HepG2 (cell line): ENCODE measurements around the gene RTF1. TPM values are rescaled to one million over a fixed set of nuclear protein-coding genes. Genes with fewer than 3 reads are reported as not detected.

ENCODE experiments used
- BHLHE40 ChIP-seq: IDR thresholded peaks from 2 replicates; pipeline ENCODE4 v1.6.1; 2011; ENCODE audit warnings: low read length, improper control_type of control experiment
- JARID2 ChIP-seq: sonication (generic); formaldehyde crosslinking; IDR thresholded peaks from 2 replicates; pipeline ENCODE4 v1.8.1; 2023; ENCODE audit warnings: missing genetic modification reagents, inconsistent platforms; ENCODE audit not compliant: insufficient replicate concordance
- MEIS2 ChIP-seq: sonication (generic); formaldehyde crosslinking; IDR thresholded peaks from 2 replicates; pipeline ENCODE4 v1.9.0; 2021; ENCODE audit warnings: mild to moderate bottlenecking, missing genetic modification reagents
- MIER3 ChIP-seq: IDR thresholded peaks from 2 replicates; pipeline ENCODE4 v1.6.1; 2016; ENCODE audit warnings: missing compliant biosample characterization, borderline replicate concordance
- MYC ChIP-seq: sonication (generic); formaldehyde crosslinking; IDR thresholded peaks from 2 replicates; pipeline ENCODE4 v1.9.0; 2021; ENCODE audit warnings: missing genetic modification reagents, borderline replicate concordance
- PHF8 ChIP-seq: sonication (generic); formaldehyde crosslinking; IDR thresholded peaks from 2 replicates; pipeline ENCODE4 v1.5.0; 2020; ENCODE audit warnings: missing genetic modification reagents
- POLR2G ChIP-seq: fragments of 200-400 bp; formaldehyde crosslinking; IDR thresholded peaks from 2 replicates; pipeline ENCODE4 v1.6.1; 2018; ENCODE audit warnings: mild to moderate bottlenecking, low read depth, low read length, moderate library complexity
- TAF1 ChIP-seq: sonication (generic); formaldehyde crosslinking; IDR thresholded peaks from 2 replicates; pipeline ENCODE4 v1.4.0; 2020; ENCODE audit warnings: missing genetic modification reagents
- ZNF234 ChIP-seq: sonication (generic); formaldehyde crosslinking; conservative IDR thresholded peaks from 2 replicates; pipeline ENCODE4 v1.5.1; 2020; ENCODE audit warnings: mild to moderate bottlenecking, missing genetic modification reagents
- ZNF24 ChIP-seq: fragments of 450-650 bp; IDR thresholded peaks from 2 replicates; pipeline ENCODE4 v1.6.1; 2017; ENCODE audit warnings: antibody characterized with exemption, mild to moderate bottlenecking
- ZNF256 ChIP-seq: sonication (generic); formaldehyde crosslinking; conservative IDR thresholded peaks from 2 replicates; pipeline ENCODE4 v1.4.0; 2020; ENCODE audit warnings: missing genetic modification reagents
- ZNF33B ChIP-seq: sonication (generic); formaldehyde crosslinking; IDR thresholded peaks from 2 replicates; pipeline ENCODE4 v1.5.1; 2020; ENCODE audit warnings: mild to moderate bottlenecking, missing genetic modification reagents
- ZNF709 ChIP-seq: sonication (generic); formaldehyde crosslinking; IDR thresholded peaks from 2 replicates; pipeline ENCODE4 v1.5.0; 2020; ENCODE audit warnings: mild to moderate bottlenecking, missing genetic modification reagents
- ZNF746 ChIP-seq: sonication (generic); formaldehyde crosslinking; IDR thresholded peaks from 2 replicates; pipeline ENCODE4 v1.8.0; 2022; ENCODE audit warnings: mild to moderate bottlenecking, missing genetic modification reagents
- ZNF776 ChIP-seq: sonication (generic); formaldehyde crosslinking; IDR thresholded peaks from 2 replicates; pipeline ENCODE4 v1.4.0; 2020; ENCODE audit warnings: mild to moderate bottlenecking, missing genetic modification reagents
- polyA plus RNA-seq, 8 experiments: library from polyadenylated mRNA; depleted of rRNA in 3 of 8; stranded (reverse) in 7 of 8; unstranded in 1 of 8; fragments of >200 nt; fragmentation: Illumina TruSeq in 4 of 8; extraction: Trizol in 4 of 8; gene quantifications; 2 replicates each; pipeline versions ENCODE4 v1.2.1 to v1.2.3, GENCODE V29; 2011 to 2016; ENCODE audit warnings: low read depth in 4 of 8, missing spikeins in 1 of 8, mixed read lengths in 1 of 8; ENCODE audit not compliant: insufficient read depth in 1 of 8
- total RNA-seq, 5 experiments: library from RNA; depleted of rRNA; stranded (reverse); fragments of >200 nt; fragmentation: Illumina TruSeq; extraction: Trizol; gene quantifications; 2 replicates each; pipeline ENCODE4 v1.2.3, GENCODE V29; 2016; ENCODE audit warnings: low read depth in 1 of 5
- TF ChIP-seq, protein P1 (sequence below), 2 experiments: sonication (generic) in 1 of 2; formaldehyde crosslinking in 1 of 2; IDR thresholded peaks; 2 replicates each; pipeline versions ENCODE4 v1.5.1 to v1.6.1; 2011 to 2020; ENCODE audit warnings: borderline replicate concordance in 1 of 2, low read depth in 1 of 2, low read length in 1 of 2, mild to moderate bottlenecking in 1 of 2, missing genetic modification reagents in 1 of 2, moderate library complexity in 1 of 2
- TF ChIP-seq, protein P2 (sequence below), 2 experiments: sonication (generic) in 1 of 2; formaldehyde crosslinking in 1 of 2; IDR thresholded peaks; 2 replicates each; pipeline versions ENCODE4 v1.4.0 to v1.6.1; 2018 to 2020; ENCODE audit warnings: missing genetic modification reagents in 2 of 2, borderline replicate concordance in 1 of 2, low read depth in 1 of 2, mild to moderate bottlenecking in 1 of 2, missing biosample characterization in 1 of 2
- TF ChIP-seq, protein P3 (sequence below): sonication (generic); formaldehyde crosslinking; IDR thresholded peaks from 2 replicates; pipeline ENCODE4 v1.8.0; 2023; ENCODE audit warnings: mild to moderate bottlenecking, missing genetic modification reagents
- TF ChIP-seq, protein P4 (sequence below): sonication (generic); formaldehyde crosslinking; conservative IDR thresholded peaks from 2 replicates; pipeline ENCODE4 v1.5.0; 2020; ENCODE audit warnings: missing genetic modification reagents
- TF ChIP-seq, protein P5 (sequence below): sonication (generic); formaldehyde crosslinking; IDR thresholded peaks from 2 replicates; pipeline ENCODE4 v1.5.0; 2020; ENCODE audit warnings: missing genetic modification reagents, mild to moderate bottlenecking, borderline replicate concordance

The RTF1 gene
- total and polyA plus RNA-seq, 2 of the 13 experiments (the other 11 are each of a cell fraction or from before 2014, with no cell fraction given): 13.9 to 17.9 TPM

DNA sequence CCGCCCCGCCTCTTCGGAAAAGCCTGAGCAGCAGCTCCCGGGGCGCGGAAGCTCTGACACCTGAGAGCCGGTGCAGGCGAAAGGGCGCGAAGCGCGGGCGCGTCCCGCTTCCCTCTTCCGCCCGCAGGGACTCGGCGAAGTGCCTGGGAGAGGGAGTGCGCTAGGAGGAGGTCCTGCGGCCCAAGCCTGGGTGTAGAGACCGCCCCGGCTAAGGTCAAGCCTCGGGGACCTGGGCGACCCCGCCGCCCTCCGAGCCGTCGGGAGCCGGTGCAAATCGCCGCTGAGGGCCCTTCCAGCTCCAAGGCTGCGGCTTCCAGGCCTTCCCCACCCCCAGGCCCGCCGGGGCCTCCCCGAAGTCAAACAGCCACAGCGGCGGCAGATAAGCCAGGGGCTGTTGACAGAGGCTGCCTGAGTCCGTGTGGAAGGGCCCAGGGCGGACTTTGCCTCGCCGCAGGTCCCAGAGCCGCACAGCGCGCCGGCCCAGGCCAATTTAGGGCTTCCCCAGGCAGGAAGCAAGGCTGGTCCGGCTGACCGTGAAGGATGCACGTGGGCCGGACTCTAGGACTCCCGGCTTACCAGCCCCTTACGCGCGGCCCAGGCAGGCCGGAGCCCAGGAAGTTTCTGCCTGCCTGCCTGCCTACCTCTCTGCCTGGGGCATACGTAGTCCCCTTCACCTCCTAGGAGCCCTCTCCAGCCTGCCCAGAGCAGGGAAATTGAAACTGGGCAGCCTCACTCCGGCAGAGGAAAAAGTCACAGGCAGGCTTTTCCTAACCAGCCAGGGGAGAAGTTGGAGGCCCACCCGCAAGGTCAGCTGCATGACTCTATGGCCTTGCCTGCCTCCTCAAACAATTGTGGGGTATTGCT lies 79.1 kb downstream of the RTF1 start (continued):
- TF ChIP-seq, protein P1, sequence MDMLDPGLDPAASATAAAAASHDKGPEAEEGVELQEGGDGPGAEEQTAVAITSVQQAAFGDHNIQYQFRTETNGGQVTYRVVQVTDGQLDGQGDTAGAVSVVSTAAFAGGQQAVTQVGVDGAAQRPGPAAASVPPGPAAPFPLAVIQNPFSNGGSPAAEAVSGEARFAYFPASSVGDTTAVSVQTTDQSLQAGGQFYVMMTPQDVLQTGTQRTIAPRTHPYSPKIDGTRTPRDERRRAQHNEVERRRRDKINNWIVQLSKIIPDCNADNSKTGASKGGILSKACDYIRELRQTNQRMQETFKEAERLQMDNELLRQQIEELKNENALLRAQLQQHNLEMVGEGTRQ (IDR thresholded peaks at IDR 0.05; ENCODE audit: low read depth, low read length): no peak
- TF ChIP-seq, protein P1 (CRISPR knock-in tag; IDR thresholded peaks at IDR 0.05; ENCODE audit: borderline replicate concordance): peak; percentile 55; the same call in 1 of the 2 replicates
- no peak for TF ChIP-seq ZNF24
- peak; percentile 72; the same call in 1 of the 2 replicates for TF ChIP-seq TAF1
- TF ChIP-seq MIER3 (CRISPR knock-in tag): peak; percentile 79; the same call in 1 of the 2 replicates
- peak; percentile 78; the same call in 1 of the 2 replicates for TF ChIP-seq ZNF776 (CRISPR knock-in tag)
- TF ChIP-seq MEIS2: peak; percentile 25; the same call in 1 of the 2 replicates
- no peak for TF ChIP-seq ZNF256 (CRISPR knock-in tag)
- peak; percentile 91 for TF ChIP-seq ZNF746 (CRISPR knock-in tag)
- TF ChIP-seq, protein P2, sequence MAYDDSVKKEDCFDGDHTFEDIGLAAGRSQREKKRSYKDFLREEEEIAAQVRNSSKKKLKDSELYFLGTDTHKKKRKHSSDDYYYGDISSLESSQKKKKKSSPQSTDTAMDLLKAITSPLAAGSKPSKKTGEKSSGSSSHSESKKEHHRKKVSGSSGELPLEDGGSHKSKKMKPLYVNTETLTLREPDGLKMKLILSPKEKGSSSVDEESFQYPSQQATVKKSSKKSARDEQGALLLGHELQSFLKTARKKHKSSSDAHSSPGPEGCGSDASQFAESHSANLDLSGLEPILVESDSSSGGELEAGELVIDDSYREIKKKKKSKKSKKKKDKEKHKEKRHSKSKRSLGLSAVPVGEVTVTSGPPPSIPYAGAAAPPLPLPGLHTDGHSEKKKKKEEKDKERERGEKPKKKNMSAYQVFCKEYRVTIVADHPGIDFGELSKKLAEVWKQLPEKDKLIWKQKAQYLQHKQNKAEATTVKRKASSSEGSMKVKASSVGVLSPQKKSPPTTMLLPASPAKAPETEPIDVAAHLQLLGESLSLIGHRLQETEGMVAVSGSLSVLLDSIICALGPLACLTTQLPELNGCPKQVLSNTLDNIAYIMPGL (CRISPR knock-in tag; IDR thresholded peaks at IDR 0.05; ENCODE audit: borderline replicate concordance in 1 of 2, low read depth in 1 of 2): peak; percentile 78 to 91; a peak in 3 of 4 replicates
- TF ChIP-seq, protein P3, sequence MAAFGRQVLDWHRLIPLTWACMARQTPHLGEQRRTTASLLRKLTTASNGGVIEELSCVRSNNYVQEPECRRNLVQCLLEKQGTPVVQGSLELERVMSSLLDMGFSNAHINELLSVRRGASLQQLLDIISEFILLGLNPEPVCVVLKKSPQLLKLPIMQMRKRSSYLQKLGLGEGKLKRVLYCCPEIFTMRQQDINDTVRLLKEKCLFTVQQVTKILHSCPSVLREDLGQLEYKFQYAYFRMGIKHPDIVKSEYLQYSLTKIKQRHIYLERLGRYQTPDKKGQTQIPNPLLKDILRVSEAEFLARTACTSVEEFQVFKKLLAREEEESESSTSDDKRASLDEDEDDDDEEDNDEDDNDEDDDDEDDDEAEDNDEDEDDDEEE (CRISPR knock-in tag): 0 out of 2 replicates have a peak, but pooled peaks have one; percentile 62
- no peak; the same call in 1 of the 2 replicates for TF ChIP-seq ZNF33B
- TF ChIP-seq ZNF709 (CRISPR knock-in tag): peak; percentile 90
- no peak for TF ChIP-seq JARID2 (CRISPR knock-in tag)
- TF ChIP-seq MYC: peak; percentile 94
- TF ChIP-seq PHF8 (CRISPR knock-in tag): peak; percentile 92
- no peak for TF ChIP-seq BHLHE40
- peak; percentile 80 for TF ChIP-seq POLR2G
- TF ChIP-seq, protein P4, sequence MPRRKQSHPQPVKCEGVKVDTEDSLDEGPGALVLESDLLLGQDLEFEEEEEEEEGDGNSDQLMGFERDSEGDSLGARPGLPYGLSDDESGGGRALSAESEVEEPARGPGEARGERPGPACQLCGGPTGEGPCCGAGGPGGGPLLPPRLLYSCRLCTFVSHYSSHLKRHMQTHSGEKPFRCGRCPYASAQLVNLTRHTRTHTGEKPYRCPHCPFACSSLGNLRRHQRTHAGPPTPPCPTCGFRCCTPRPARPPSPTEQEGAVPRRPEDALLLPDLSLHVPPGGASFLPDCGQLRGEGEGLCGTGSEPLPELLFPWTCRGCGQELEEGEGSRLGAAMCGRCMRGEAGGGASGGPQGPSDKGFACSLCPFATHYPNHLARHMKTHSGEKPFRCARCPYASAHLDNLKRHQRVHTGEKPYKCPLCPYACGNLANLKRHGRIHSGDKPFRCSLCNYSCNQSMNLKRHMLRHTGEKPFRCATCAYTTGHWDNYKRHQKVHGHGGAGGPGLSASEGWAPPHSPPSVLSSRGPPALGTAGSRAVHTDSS (CRISPR knock-in tag): peak; percentile 74; the same call in 1 of the 2 replicates
- TF ChIP-seq ZNF234 (CRISPR knock-in tag): 0 out of 2 replicates have a peak, but pooled peaks have one; percentile 34
- TF ChIP-seq, protein P5, sequence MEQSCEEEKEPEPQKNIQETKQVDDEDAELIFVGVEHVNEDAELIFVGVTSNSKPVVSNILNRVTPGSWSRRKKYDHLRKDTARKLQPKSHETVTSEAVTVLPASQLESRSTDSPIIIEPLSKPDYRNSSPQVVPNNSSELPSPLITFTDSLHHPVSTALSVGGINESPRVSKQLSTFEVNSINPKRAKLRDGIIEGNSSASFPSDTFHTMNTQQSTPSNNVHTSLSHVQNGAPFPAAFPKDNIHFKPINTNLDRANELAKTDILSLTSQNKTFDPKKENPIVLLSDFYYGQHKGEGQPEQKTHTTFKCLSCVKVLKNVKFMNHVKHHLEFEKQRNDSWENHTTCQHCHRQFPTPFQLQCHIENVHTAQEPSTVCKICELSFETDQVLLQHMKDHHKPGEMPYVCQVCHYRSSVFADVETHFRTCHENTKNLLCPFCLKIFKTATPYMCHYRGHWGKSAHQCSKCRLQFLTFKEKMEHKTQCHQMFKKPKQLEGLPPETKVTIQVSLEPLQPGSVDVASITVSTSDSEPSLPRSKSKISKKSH (CRISPR knock-in tag): peak; percentile 91
